Endometrial microvascular endothelial cells (primary cell): Measurements from ENCODE around the gene FGFR4. TPM values are rescaled to one million over a fixed set of nuclear protein-coding genes. Genes with fewer than 3 reads are reported as not detected.

Source experiments
- total RNA-seq: library from RNA; depleted of rRNA; stranded (reverse); fragments of >200 nt; gene quantifications from one replicate; pipeline ENCODE4 v1.2.3, GENCODE V29; 2015; ENCODE audit errors: inconsistent ontology term

Gene FGFR4
- total RNA-seq, 1 donor from 2014 or later = not detected

Other genes starting within 250 kb of the FGFR4 start
- gene HK3, start 187.6 kb upstream of the FGFR4 start, total RNA-seq = not detected
- gene UIMC1, start 80.1 kb upstream of the FGFR4 start, total RNA-seq = 35.5 TPM
- gene ZNF346, start 64.2 kb upstream of the FGFR4 start, total RNA-seq = 13.5 TPM
- gene NSD1, start 46.9 kb downstream of the FGFR4 start, total RNA-seq = 34.3 TPM
- gene RAB24, start 216.8 kb downstream of the FGFR4 start, total RNA-seq = 20.3 TPM
- gene PRELID1, start 216.9 kb downstream of the FGFR4 start, total RNA-seq = 226 TPM
- gene MXD3, start 225.0 kb downstream of the FGFR4 start, total RNA-seq = 48.7 TPM